GM12872 (cell line): ENCODE data around the gene UNC13D.

Experiments
- TF ChIP-seq, protein P1 (sequence below): IDR thresholded peaks from 3 replicates; pipeline ENCODE4 v1.5.1; 2011; ENCODE audit warnings: low read depth, mild to moderate bottlenecking, low read length, moderate library complexity; ENCODE audit not compliant: insufficient read depth

UNC13D gene

DNA sequence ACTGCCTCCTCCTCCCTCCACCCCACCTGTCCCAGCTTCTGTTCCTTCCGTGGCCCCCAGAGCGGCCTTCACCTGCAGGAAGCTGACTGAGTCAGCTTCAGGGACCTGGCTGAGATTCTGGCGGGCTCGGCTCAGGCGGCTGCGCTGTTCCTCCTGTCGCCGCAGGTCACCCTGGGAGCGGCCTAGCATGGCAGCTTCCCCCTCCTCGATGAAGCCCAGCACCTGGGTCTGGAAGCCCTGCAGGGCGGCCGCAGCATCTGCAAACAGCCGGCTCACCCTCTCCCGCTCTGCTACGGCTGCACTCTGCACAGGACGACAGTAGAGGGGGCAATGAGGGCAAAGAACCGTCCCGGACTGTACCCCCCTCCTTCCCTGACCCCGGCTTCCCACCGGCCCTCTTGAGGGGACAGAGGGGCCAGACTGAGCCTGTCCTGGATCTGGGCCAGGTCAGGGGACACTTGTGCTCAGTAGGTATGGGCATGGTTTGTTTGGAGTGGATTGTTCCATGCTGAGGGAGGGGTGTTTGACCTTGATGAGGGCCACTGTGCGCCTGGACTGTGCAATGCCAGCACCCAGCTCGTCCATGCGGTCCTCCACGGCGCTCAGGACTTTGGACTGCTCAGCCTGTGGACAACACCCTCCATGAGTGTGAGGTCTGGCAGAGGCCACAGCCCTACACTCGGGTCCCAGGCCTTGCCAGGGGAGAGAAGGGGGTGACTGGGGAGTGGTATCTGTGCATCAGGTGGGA lies 32.2 kb upstream of the UNC13D start:
- TF ChIP-seq, protein P1, sequence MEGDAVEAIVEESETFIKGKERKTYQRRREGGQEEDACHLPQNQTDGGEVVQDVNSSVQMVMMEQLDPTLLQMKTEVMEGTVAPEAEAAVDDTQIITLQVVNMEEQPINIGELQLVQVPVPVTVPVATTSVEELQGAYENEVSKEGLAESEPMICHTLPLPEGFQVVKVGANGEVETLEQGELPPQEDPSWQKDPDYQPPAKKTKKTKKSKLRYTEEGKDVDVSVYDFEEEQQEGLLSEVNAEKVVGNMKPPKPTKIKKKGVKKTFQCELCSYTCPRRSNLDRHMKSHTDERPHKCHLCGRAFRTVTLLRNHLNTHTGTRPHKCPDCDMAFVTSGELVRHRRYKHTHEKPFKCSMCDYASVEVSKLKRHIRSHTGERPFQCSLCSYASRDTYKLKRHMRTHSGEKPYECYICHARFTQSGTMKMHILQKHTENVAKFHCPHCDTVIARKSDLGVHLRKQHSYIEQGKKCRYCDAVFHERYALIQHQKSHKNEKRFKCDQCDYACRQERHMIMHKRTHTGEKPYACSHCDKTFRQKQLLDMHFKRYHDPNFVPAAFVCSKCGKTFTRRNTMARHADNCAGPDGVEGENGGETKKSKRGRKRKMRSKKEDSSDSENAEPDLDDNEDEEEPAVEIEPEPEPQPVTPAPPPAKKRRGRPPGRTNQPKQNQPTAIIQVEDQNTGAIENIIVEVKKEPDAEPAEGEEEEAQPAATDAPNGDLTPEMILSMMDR = peak; percentile 57

GRCh38 chr17:75875940-75876189 lies 31.7 kb upstream of the UNC13D start:
- TF ChIP-seq, protein P1 = no peak

- TF ChIP-seq, protein P1 = no peak
Observed at GRCh38 chr17:75875182-75875939, 31.2 kb upstream of the UNC13D start.

GRCh38 chr17:75874323-75875181 lies 30.3 kb upstream of the UNC13D start:
- TF ChIP-seq, protein P1 = no peak

DNA sequence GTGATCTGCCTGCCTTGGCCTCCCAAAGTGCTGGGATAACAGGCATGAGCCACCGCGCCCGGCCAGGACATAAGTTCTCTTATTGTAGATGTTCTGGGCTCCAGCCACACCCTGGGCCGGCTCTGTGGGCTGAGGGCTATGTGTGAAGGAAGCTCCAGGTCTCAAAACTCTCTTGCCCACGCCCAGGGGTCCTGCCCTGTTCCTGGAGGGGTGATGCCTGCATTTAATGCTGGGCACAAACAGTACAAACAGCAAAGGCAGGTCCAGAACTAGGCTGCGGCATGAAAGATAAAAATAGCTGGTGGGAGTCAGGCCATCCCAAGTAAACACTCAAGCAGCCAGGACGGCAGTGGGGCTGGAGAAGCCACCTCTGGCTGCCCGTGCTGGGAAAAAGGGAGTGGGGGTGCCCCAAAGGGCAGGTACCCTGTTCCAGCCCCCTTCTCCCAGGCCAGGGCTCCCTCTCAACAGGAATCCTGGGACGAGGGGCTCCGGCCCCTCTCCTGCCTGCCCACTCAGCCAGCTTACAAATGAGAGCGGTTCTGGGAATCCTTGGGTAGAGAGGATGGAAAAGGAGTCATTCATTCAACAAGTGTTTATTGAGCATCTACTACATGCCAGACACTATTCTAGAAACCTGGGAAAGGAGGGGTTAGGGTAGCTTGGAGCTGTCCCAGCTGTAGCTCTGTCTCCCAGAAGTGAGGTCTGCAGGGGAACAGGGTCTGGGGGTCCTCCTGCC lies 29.6 kb upstream of the UNC13D start:
- TF ChIP-seq, protein P1 = no peak

- TF ChIP-seq, protein P1 = no peak
Observed at GRCh38 chr17:75872434-75873351, 28.5 kb upstream of the UNC13D start.
